ENCODE measurements around the gene KRT81. TPM values are rescaled to one million over a fixed set of nuclear protein-coding genes. Genes with fewer than 3 reads are reported as not detected.
"Not testable (repeated sequence)": the region's sequence is repeated elsewhere in the genome, so short reads cannot be mapped to it uniquely, and the experiment has no call there.

Gene KRT81
- total RNA-seq, 1 donor from 2014 or later: not detected

- FAIRE-seq (no peak), DNase-seq (ENCODE audit: low spot score in 2 of 2) (no peak)
These were observed 27.1 kb upstream of the KRT81 start for GRCh38 chr12:52318241-52318990.

- no peak for DNase-seq (ENCODE audit: low spot score in 2 of 2)
- FAIRE-seq: no peak
These were observed 26.2 kb upstream of the KRT81 start for GRCh38 chr12:52317468-52318052.

DNA sequence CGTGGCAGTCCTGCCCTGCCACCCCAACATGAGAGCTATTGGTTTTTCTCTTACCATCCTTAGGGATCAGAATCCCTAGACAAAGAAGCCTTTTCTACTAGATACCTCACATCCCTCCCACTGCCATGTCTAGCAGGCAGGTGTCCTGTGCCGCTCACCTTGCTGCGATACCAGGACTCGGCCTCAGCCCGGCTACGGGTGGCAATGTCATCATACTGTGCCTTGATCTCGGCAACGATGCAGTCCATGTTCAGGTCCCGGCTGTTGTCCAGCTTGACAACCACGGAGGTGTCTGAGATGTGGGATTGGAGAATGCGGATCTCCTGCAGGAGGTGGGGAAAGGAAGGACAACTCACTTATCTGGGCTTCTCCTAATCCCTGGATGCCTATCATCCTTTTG lies 25.4 kb upstream of the KRT81 start:
- no peak for DNase-seq (ENCODE audit: low spot score in 2 of 2)
- FAIRE-seq: no peak

DNA sequence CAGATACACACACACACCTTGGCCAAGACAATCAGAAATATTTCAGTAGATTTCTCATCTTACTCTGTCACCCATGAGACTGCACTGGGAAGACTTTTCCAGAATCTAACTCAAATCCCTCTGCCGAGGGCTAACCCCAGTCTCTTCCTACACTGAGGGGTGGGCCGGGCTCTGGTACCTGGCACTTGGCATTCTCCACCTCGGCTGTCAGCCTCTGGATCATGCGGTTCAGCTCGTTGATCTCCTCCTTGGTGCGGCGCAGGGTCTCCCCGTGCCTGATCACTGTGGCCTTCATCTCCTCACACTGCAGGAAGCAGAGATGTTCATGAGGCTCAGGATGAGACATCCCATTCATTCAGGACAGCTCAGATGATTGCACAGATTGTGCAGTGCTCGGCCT lies 25.0 kb upstream of the KRT81 start:
- FAIRE-seq: no peak
- DNase-seq (ENCODE audit: low spot score in 2 of 2): no peak

DNA sequence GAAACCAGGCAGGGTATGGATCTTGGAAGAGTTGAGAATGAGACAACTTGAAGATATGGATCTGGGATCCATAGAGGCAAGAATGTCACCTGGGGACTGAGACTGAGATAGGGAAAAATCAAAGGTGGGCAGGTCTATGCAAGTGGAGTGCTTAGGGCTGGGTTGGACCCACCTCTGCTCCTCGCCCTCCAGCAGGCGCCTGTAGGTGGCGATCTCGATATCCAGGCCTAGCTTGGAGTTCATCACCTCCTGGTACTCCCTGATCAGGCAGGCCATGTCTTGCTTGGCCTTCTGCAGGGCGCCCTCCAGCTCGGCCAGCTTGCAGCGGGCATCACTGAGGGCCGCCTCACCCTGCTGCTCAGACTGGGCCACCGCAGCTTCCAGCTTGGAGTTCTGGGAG lies 24.4 kb upstream of the KRT81 start:
- not testable (repeated sequence) for FAIRE-seq

GRCh38 chr12:52314511-52314910 lies 23.2 kb upstream of the KRT81 start:
- DNase-seq (ENCODE audit: low spot score in 2 of 2): no peak
- no peak for FAIRE-seq

More for the DNA sequence above, 24.4 kb upstream of the KRT81 start:
- not testable (repeated sequence) for DNase-seq (ENCODE audit: low spot score in 2 of 2)

GRCh38 chr12:52313926-52314325 lies 22.6 kb upstream of the KRT81 start:
- DNase-seq (ENCODE audit: low spot score in 2 of 2) (no peak), FAIRE-seq (no peak)

- FAIRE-seq: no peak
- DNase-seq (ENCODE audit: low spot score in 2 of 2): no peak
These were observed 22.1 kb upstream of the KRT81 start for GRCh38 chr12:52313461-52313860.

- DNase-seq (ENCODE audit: low spot score in 2 of 2) (no peak), FAIRE-seq (no peak)
These were observed 20.8 kb upstream of the KRT81 start for GRCh38 chr12:52312086-52312485.

- DNase-seq (ENCODE audit: low spot score in 2 of 2) (no peak), FAIRE-seq (no peak)
These were observed 19.9 kb upstream of the KRT81 start for GRCh38 chr12:52311285-52311648.

GRCh38 chr12:52310622-52311284 lies 19.4 kb upstream of the KRT81 start:
- FAIRE-seq (no peak), DNase-seq (ENCODE audit: low spot score in 2 of 2) (no peak)

DNA sequence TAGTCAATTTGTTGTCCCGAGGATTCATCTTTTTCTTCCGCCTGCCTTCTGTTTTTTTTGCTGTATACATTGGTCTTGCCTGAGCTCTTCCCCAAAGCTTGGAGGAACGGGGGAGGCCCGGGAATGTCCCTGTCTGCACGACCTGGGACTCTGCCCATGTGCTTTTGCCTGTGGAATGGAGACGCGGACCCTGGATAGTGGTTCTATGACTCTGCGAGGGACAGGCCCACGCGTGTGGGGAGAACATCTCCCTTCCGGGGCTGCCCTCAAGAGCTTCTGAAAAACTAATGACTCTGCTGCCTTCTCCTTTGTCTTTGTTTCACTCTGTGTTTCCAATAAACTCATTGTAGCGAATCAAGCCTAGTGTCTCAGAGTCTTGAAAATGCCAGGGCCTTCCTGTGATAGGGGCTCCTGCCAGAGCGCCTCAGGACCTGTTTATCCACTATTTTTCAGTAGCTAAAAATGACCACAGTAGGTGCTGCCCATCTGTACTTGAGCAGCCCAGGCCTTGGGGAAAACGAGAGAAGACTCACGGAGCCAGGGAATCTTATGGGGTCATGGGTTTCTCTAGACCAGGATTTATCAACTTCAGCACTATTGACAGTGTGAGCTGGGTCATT lies 17.6 kb upstream of the KRT81 start:
- no peak for DNase-seq (ENCODE audit: low spot score in 2 of 2)
- no peak for FAIRE-seq

DNA sequence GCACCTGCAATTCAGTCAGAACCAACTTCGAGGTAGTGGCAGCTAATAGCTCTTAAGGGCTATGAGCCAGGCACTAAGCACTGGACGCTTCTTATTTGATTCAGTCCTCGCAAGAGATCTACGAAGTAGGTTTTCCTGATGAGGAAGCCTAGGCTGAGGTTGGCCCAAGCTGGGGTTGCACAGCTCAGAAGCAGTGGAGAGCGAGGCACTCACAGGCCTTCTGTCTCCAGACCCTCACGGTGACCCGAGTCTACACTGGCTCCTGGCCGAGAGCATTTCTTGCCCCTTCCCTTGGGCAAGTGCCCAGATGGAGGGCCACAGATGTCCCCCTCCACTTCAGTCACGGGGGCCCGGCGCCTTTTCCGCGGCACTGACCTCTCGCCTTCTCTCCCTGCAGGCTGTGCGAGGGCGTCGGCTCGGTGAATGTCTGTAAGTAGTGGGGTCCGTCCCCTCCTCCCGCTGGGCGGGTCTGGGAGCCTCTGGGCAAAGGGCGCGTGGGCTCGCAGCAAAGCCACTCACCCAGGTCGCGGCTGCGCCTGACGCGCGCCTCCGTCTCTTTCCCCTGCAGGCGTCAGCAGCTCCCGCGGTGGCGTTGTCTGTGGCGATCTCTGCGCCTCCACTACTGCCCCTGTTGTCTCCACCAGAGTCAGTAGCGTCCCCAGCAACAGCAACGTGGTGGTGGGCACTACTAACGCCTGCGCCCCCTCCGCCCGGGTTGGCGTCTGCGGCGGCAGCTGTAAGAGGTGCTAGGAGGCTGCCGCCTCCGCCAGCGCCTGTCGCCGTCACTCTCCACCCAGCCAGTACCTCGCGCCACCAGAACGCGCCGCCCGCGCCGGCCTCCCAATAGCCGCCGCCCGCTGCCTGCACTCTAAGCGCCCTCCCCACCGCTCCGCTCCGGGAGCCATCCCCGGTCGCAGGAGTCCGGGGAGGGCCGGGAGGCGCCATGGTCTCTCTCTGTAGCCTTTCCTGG lies 16.8 kb upstream of the KRT81 start:
- FAIRE-seq (no peak), DNase-seq (ENCODE audit: low spot score in 2 of 2) (peak; percentile 59 to 72)

GRCh38 chr12:52306731-52307130 lies 15.4 kb upstream of the KRT81 start:
- DNase-seq (ENCODE audit: low spot score in 2 of 2) (no peak), FAIRE-seq (no peak)

DNA sequence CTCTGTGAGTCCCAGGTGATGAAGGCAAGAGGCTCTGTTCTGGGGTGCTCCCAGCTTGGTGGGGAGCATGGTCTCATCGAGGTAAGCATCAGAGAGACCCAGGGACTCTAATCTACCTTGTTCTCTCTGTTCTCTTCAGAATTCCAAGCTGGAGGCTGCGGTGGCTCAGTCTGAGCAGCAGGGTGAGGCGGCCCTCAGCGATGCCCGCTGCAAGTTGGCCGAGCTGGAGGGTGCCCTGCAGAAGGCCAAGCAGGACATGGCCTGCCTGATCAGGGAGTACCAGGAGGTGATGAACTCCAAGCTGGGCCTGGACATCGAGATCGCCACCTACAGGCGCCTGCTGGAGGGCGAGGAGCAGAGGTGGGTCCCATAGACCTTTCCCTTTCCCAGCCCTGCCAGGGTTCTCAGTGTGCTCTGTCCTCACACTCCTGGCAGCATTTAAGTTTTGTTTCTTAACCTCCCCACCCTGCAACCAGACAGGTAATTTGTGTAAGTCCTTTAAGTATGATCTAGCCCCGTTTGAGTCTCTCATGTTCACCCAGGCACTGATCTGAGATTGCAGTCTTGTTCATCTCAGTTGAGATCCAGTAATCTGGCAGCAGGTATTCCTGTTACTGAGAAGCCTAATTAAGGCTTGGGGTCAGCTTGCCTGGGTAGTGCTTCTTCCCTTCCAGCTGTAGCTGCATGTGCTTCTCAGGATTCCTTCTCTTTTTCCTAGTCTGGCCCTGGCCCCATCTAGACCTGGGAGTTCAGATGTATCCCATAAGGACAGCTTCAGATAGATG lies 14.8 kb upstream of the KRT81 start:
- DNase-seq (ENCODE audit: low spot score in 2 of 2) (no peak), FAIRE-seq (no peak)

- not testable (repeated sequence) for FAIRE-seq; DNase-seq (ENCODE audit: low spot score in 2 of 2)
These were observed 13.6 kb upstream of the KRT81 start for GRCh38 chr12:52304941-52305411.

DNA sequence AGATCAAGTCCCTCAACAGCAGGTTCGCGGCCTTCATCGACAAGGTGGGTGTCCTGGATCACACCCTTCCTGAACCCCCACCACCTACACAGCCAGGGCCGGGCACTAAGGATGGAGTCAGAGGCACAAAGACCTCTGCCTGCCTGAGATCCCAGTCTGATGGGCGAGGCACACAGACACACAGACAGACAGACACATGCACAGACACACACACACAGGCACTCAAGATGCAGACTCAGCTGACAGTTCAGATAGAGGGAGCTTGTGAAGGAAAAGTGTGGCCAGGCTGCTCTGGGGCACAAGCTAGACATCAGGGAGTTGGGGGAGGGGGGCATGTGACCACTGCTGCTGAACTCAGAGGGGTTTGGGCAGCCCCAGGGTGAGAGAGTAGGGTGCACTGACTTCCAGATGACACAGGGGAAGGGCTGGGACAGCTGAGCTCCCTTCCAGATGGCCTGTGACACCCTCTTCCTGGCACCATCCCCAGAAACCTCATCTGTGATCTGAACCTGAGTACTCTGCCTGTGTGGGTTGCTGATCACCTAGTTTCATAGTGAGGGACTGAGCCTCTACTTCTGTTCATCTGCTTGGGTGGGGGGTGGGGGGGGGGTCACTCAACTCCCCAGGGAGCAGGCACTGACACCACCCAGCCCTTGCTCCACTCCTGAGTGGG lies 11.0 kb upstream of the KRT81 start:
- FAIRE-seq; DNase-seq (ENCODE audit: low spot score in 2 of 2): not testable (repeated sequence)

DNA sequence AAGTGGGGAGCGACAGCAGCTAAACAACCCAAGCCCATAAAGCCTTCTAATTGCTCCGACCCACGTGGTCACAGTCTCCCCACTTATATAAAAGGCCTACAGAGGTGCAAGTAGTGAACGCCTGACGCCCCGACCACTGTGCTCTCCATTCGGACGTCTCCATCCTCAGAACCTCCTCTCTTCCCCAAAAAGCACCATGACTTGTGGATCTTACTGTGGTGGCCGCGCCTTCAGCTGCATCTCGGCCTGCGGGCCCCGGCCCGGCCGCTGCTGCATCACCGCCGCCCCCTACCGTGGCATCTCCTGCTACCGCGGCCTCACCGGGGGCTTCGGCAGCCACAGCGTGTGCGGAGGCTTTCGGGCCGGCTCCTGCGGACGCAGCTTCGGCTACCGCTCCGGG lies 10.4 kb upstream of the KRT81 start:
- DNase-seq (ENCODE audit: low spot score in 2 of 2); FAIRE-seq: not testable (repeated sequence)
